CD1c-positive myeloid dendritic cell (primary cell): ENCODE measurements around the gene CDK17.
A peak's percentile ranks its signal among the peaks of the same experiment; 100 is the strongest.
"Not testable (repeated sequence)": the region's sequence is repeated elsewhere in the genome, so short reads cannot be mapped to it uniquely, and the experiment has no call there.

Experiments
- DNase-seq: peaks from one replicate; pipeline ENCODE4 v3.0.0-alpha.2; 2016; ENCODE audit errors: extremely low spot score

CDK17 gene

GRCh38 chr12:96354326-96354725 is 45.9 kb downstream of the CDK17 start:
- no peak for DNase-seq

GRCh38 chr12:96352161-96352835 is 47.9 kb downstream of the CDK17 start:
- DNase-seq, result no peak

GRCh38 chr12:96350982-96351381 is 49.3 kb downstream of the CDK17 start:
- DNase-seq, result peak; percentile 67

- DNase-seq, result no peak
Observed at GRCh38 chr12:96347130-96347699, 53.0 kb downstream of the CDK17 start.

- DNase-seq, result not testable (repeated sequence)
Observed at GRCh38 chr12:96346716-96347115, 53.5 kb downstream of the CDK17 start.

- no peak for DNase-seq
Observed at GRCh38 chr12:96344124-96344695, 56.0 kb downstream of the CDK17 start.

- DNase-seq, result no peak
Observed at GRCh38 chr12:96343347-96343954, 56.8 kb downstream of the CDK17 start.

- not testable (repeated sequence) for DNase-seq
Observed at GRCh38 chr12:96339666-96340065, 60.6 kb downstream of the CDK17 start.

GRCh38 chr12:96338852-96339471 is 61.3 kb downstream of the CDK17 start:
- no peak for DNase-seq

- DNase-seq, result no peak
Observed at GRCh38 chr12:96337953-96338352, 62.3 kb downstream of the CDK17 start.

- DNase-seq, result no peak
Observed at GRCh38 chr12:96336489-96336888, 63.8 kb downstream of the CDK17 start.

- DNase-seq, result no peak
Observed at GRCh38 chr12:96335270-96335669, 65.0 kb downstream of the CDK17 start.

GRCh38 chr12:96334502-96334901 is 65.7 kb downstream of the CDK17 start:
- DNase-seq, result no peak

GRCh38 chr12:96329545-96329944 is 70.7 kb downstream of the CDK17 start:
- no peak for DNase-seq

- DNase-seq, result no peak
Observed at GRCh38 chr12:96329018-96329417, 71.2 kb downstream of the CDK17 start.

- no peak for DNase-seq
Observed at GRCh38 chr12:96327889-96328288, 72.3 kb downstream of the CDK17 start.

- no peak for DNase-seq
Observed at GRCh38 chr12:96327346-96327745, 72.9 kb downstream of the CDK17 start.

GRCh38 chr12:96326628-96327227 is 73.5 kb downstream of the CDK17 start:
- no peak for DNase-seq

GRCh38 chr12:96323906-96324305 is 76.3 kb downstream of the CDK17 start:
- no peak for DNase-seq

- no peak for DNase-seq
Observed at GRCh38 chr12:96322720-96323119, 77.5 kb downstream of the CDK17 start.

- no peak for DNase-seq
Observed at GRCh38 chr12:96321941-96322340, 78.3 kb downstream of the CDK17 start.

- not testable (repeated sequence) for DNase-seq
Observed at GRCh38 chr12:96317801-96318200, 82.4 kb downstream of the CDK17 start.
